Large intestine (tissue), 3 donors: ENCODE data around the gene ZNF488. TPM values are rescaled to one million over a fixed set of nuclear protein-coding genes. Genes with fewer than 3 reads are reported as not detected.

ENCODE experiments used
- DNase-seq, 2 donors: peaks; one replicate each; pipeline versions ENCODE4 v3.0.0 to v3.0.0-alpha.2; 2013
- H3K27ac ChIP-seq: one replicate; pipeline ENCODE4 v1.5.1; 2013; ENCODE audit warnings: low read length
- H3K27me3 ChIP-seq: 2 replicates; pipeline ENCODE4 v1.6.1; 2013; ENCODE audit warnings: low read length; ENCODE audit not compliant: control insufficient read depth, insufficient read depth
- H3K36me3 ChIP-seq: 2 replicates; pipeline ENCODE4 v1.6.1; 2013; ENCODE audit warnings: low read length; ENCODE audit not compliant: control insufficient read depth, insufficient read depth
- H3K4me1 ChIP-seq: one replicate; pipeline ENCODE4 v1.6.1; 2013; ENCODE audit warnings: low read length; ENCODE audit not compliant: control insufficient read depth, insufficient read depth
- H3K4me3 ChIP-seq: one replicate; pipeline ENCODE4 v1.5.1; 2013; ENCODE audit warnings: low read length
- H3K9me3 ChIP-seq: one replicate; pipeline ENCODE4 v1.6.1; 2013; ENCODE audit warnings: mild to moderate bottlenecking, low read depth, low read length, moderate library complexity; ENCODE audit not compliant: control insufficient read depth
- WGBS: methylation state at CpG from one replicate; pipeline ENCODE4 v1.1.5; 2013; ENCODE audit warnings: low lambda C conversion rate; ENCODE audit not compliant: insufficient coverage; 5-methylcytosine and 5-hydroxymethylcytosine counted together
- polyA plus RNA-seq: library from polyadenylated mRNA; unstranded; fragments of 120-200 nt; gene quantifications from one replicate; pipeline ENCODE4 v1.2.1, GENCODE V29; 2013

Gene ZNF488
- polyA plus RNA-seq, 1 donor: 2.2 TPM

- H3K9me3 ChIP-seq: no peaks in the 10 kb centered on the region
- no peak overlapping the region for H3K27ac ChIP-seq
- H3K4me3 ChIP-seq: no peak overlapping the region
- no peaks in the 10 kb centered on the region for H3K4me1 ChIP-seq
- no peak for DNase-seq
- WGBS: no CpG with 5 or more reads among the region's 22 CpGs
- H3K36me3 ChIP-seq: no peaks in the 10 kb centered on the region
- H3K27me3 ChIP-seq: no peaks in the 10 kb centered on the region
Observed at GRCh38 chr10:47349516-47349915, 34.6 kb downstream of the ZNF488 start.

DNA sequence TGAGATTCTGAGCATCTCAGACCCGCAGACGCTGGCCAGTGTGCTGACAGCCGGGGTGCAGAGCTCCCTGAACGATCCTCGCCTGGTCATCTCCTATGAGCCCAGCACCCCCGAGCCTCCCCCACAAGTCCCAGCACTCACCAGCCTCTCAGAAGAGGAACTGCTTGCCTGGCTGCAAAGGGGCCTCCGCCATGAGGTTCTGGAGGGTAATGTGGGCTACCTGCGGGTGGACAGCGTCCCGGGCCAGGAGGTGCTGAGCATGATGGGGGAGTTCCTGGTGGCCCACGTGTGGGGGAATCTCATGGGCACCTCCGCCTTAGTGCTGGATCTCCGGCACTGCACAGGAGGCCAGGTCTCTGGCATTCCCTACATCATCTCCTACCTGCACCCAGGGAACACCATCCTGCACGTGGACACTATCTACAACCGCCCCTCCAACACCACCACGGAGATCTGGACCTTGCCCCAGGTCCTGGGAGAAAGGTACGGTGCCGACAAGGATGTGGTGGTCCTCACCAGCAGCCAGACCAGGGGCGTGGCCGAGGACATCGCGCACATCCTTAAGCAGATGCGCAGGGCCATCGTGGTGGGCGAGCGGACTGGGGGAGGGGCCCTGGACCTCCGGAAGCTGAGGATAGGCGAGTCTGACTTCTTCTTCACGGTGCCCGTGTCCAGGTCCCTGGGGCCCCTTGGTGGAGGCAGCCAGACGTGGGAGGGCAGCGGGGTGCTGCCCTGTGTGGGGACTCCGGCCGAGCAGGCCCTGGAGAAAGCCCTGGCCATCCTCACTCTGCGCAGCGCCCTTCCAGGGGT lies 35.2 kb downstream of the ZNF488 start:
- no peaks in the 10 kb centered on the region for H3K27me3 ChIP-seq
- DNase-seq: no peak
- H3K27ac ChIP-seq: no peak overlapping the region
- H3K36me3 ChIP-seq: no peaks in the 10 kb centered on the region
- no CpG with 5 or more reads among the region's 36 CpGs for WGBS
- H3K9me3 ChIP-seq: no peaks in the 10 kb centered on the region
- H3K4me3 ChIP-seq: no peak overlapping the region
- no peaks in the 10 kb centered on the region for H3K4me1 ChIP-seq

GRCh38 chr10:47348138-47348651 lies 35.9 kb downstream of the ZNF488 start, which contains the start of gene RBP3:
RBP3 (plus strand) TSS chr10:47348363; CDS start chr10:47348485, 122 bp downstream.
- no peaks in the 10 kb centered on the region for H3K9me3 ChIP-seq
- no CpG with 5 or more reads among the region's 5 CpGs for WGBS
- H3K27me3 ChIP-seq: no peaks in the 10 kb centered on the region
- no peak for DNase-seq
- no peak within 1 kb of the TSS for H3K27ac ChIP-seq
- H3K4me3 ChIP-seq: no peak within 1 kb of the TSS
- H3K36me3 ChIP-seq: no peaks in the 10 kb centered on the region
- no peaks in the 10 kb centered on the region for H3K4me1 ChIP-seq

- Histone ChIP-seq H3K9me3 (no peaks in the 10 kb centered on the region), H3K27me3 (no peaks in the 10 kb centered on the region), H3K4me1 (no peaks in the 10 kb centered on the region), H3K36me3 (no peaks in the 10 kb centered on the region), H3K27ac (no peak overlapping the region), H3K4me3 (no peak overlapping the region)
- no CpG with 5 or more reads among the region's 4 CpGs for WGBS
- DNase-seq: no peak
Observed at GRCh38 chr10:47347303-47347675, 36.8 kb downstream of the ZNF488 start.

GRCh38 chr10:47346581-47347302 lies 37.4 kb downstream of the ZNF488 start:
- H3K36me3 ChIP-seq: no peaks in the 10 kb centered on the region
- no peaks in the 10 kb centered on the region for H3K27me3 ChIP-seq
- DNase-seq: peak in 1 of 2 donors; percentile 27
- H3K4me1 ChIP-seq: no peaks in the 10 kb centered on the region
- WGBS: no CpG with 5 or more reads among the region's 13 CpGs
- H3K9me3 ChIP-seq: no peaks in the 10 kb centered on the region
- no peak overlapping the region for H3K4me3 ChIP-seq
- H3K27ac ChIP-seq: no peak overlapping the region

GRCh38 chr10:47344996-47345870 lies 38.9 kb downstream of the ZNF488 start:
- no peaks in the 10 kb centered on the region for H3K36me3 ChIP-seq
- H3K4me1 ChIP-seq: no peaks in the 10 kb centered on the region
- no peaks in the 10 kb centered on the region for H3K9me3 ChIP-seq
- no peak overlapping the region for H3K27ac ChIP-seq
- no peak overlapping the region for H3K4me3 ChIP-seq
- DNase-seq: no peak
- H3K27me3 ChIP-seq: no peaks in the 10 kb centered on the region
- 87% methylated on average over 4 of the region's 13 CpGs for WGBS

DNA sequence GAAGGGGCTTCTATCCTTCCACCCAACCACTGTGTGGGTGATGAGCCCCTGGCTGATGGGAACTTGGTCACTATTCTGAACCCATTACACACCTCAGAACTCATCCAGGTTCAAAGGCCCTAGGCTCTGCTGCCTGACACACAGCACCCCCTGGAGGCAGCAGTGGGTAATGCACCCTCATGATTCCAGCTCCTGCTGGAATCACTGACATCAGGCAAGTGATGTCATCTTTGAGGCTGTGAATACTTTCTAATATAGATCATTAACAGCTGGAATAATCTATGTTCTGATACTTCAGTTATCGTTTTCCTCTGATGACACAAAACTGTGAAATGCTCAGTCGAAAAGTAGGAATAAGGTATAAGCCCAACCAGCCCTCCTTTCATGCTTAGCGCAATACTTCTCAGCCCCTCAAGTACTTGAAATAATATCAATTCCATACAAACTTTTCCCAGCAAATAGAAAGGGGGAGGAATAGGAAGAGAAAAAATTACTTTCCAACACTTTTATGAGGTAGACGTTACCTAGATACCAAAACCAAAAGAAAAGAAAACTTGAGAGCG lies 43.4 kb downstream of the ZNF488 start:
- H3K9me3 ChIP-seq: no peaks in the 10 kb centered on the region
- no peaks in the 10 kb centered on the region for H3K27me3 ChIP-seq
- no peak overlapping the region for H3K4me3 ChIP-seq
- no peaks in the 10 kb centered on the region for H3K4me1 ChIP-seq
- DNase-seq: peak; percentile 40 to 62
- H3K27ac ChIP-seq: no peak overlapping the region
- WGBS: no CpG with 5 or more reads among the region's 5 CpGs
- no peaks in the 10 kb centered on the region for H3K36me3 ChIP-seq

DNA sequence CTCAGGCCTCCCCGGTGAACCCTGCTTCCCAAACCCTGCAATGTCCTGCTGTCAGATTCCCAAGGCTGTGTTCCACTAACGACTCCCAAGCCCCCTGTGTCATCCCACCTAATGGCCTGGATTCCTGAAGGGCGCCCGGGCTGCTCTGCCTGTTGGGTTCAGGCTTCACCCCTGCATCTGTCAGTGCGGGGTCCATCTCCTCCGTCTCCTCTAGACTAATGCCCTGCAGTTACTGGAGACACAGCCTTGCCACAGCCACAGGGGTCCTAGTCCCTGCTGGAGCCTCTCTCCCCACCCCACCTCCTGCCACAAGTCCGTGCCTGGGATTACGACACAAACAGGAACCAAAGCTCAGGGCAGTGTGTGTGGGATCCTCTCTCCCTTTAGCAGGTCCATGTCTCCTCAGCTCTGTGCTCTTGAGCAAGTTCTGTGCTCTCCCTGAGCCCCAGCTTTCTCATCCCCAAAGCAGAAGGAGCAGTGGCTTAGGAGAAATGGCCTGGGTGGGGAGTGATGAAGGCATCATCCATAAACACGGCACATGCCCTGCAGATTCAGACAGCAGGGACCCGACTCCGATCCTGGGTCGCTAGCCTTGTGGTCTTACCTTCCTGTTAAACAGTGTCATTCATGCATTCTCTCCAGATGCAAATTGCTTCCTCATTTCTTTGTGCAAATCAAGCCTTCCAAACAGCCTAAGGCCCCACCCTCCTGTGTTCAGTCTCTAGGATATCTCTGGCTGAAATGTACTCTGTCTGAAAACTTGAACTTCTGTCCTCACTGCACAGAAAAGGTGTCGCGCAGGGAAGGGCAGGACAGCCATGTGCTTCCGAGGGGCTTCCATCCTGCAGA lies 44.1 kb downstream of the ZNF488 start:
- no peak overlapping the region for H3K4me3 ChIP-seq
- WGBS: 80% methylated on average over 4 of the region's 15 CpGs
- H3K27ac ChIP-seq: no peak overlapping the region
- H3K36me3 ChIP-seq: no peaks in the 10 kb centered on the region
- H3K4me1 ChIP-seq: no peaks in the 10 kb centered on the region
- no peaks in the 10 kb centered on the region for H3K9me3 ChIP-seq
- no peak for DNase-seq
- H3K27me3 ChIP-seq: no peaks in the 10 kb centered on the region

- Histone ChIP-seq H3K27ac (no peak overlapping the region), H3K4me3 (no peak overlapping the region), H3K36me3 (no peaks in the 10 kb centered on the region), H3K4me1 (no peaks in the 10 kb centered on the region), H3K9me3 (no peaks in the 10 kb centered on the region), H3K27me3 (no peaks in the 10 kb centered on the region)
- no peak for DNase-seq
- no CpG with 5 or more reads among the region's 8 CpGs for WGBS
Observed at GRCh38 chr10:47339186-47339735, 44.8 kb downstream of the ZNF488 start.
